Measurements from ENCODE around the gene SYCE1. TPM values are rescaled to one million over a fixed set of nuclear protein-coding genes. Genes with fewer than 3 reads are reported as not detected.

Gene SYCE1
- total and polyA plus RNA-seq, 2 donors (not counting 1 experiment from before 2014, with no cell fraction given): 0.42 TPM; not detected in 1

DNA sequence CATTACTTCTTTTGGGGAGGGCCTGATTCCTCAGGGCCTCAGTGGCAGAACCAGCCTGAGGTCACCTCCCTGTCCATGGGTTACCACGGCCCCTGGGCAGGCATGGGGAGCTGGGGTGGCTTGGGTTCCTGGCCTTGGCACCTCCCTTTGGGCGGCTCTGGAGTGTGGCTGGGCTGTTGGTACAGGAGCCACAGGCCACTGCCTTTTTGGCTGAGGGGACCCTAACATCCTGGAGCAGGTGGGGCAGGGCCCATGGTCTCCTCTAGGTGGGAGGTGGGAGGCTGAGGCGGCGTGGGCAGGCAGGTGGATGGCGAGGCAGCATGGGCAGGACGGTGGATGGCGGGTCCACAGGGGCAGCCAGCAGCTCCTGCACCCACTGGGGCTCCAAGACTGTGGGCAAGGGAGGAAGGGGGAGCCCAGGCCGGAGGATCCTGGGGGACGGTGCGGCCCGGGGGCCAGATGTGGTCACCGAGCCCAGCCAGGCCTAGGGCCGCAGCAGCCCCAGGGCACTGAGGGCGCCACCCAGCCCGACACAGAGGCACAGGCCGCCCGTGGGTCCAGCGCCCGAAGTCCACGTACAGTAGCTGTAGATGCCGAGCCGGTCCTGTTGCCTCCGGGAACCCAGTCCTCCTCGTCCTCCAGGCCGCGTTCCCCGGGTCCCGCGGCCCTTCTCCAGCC, 2.4 kb upstream of the SYCE1 start:
- ATAC-seq (ENCODE audit: low read depth): no peak
- Histone ChIP-seq H3K27ac (ENCODE audit: low read length in 2 of 2) (no peak overlapping the region), H3K79me2 (ENCODE audit: control insufficient read depth, insufficient read depth, low read length) (no peaks in the 10 kb centered on the region), H3K9me3 (ENCODE audit: control extremely low read depth in 1 of 3, control insufficient read depth in 2 of 3, insufficient read depth in 1 of 3, low read length in 2 of 3) (peaks cover under 1 to 39% (median 1%) of the 10 kb centered on the region in 3 donors), H4K20me1 (ENCODE audit: control insufficient read depth, insufficient read depth, low read length, poor library complexity, severe bottlenecking) (no peaks in the 10 kb centered on the region), H3K27me3 (replicated peaks in 1 of 4; ENCODE audit: control extremely low read depth in 1 of 4, control insufficient read depth in 3 of 4, insufficient read depth in 4 of 4, low read length in 3 of 4) (peaks cover 0 to 3% (median 2%) of the 10 kb centered on the region in 4 experiments), H2AFZ (ENCODE audit: insufficient read depth, low read depth, low read length, poor library complexity, severe bottlenecking) (no peak overlapping the region), H3K4me3 (ENCODE audit: control extremely low read depth in 1 of 5, extremely low read depth in 1 of 5, insufficient read depth in 1 of 5, low read depth in 2 of 5, low read length in 4 of 5) (no peak overlapping the region), H3K4me2 (replicated peaks; ENCODE audit: low read depth, low read length, poor library complexity, severe bottlenecking) (no peak overlapping the region), H3K9ac (ENCODE audit: low read length) (no peak overlapping the region), H3K36me3 (replicated peaks in 1 of 2; ENCODE audit: control extremely low read depth in 1 of 2, control insufficient read depth in 1 of 2, extremely low read depth in 1 of 2, insufficient read depth in 2 of 2, low read length in 1 of 2) (no peaks in the 10 kb centered on the region), H3K4me1 (ENCODE audit: control insufficient read depth in 2 of 2, insufficient read depth in 2 of 2, low read length in 2 of 2) (no peaks in the 10 kb centered on the region)
- Mint-ChIP-seq H3K4me3 (no peak overlapping the region), H3K27me3 (peaks cover 9% of the 10 kb centered on the region), H3K4me1 (no peaks in the 10 kb centered on the region), H3K9me3 (ENCODE audit: insufficient read depth) (no peaks in the 10 kb centered on the region), H3K27ac (no peak overlapping the region)
- intact Hi-C loops (cut with micrococcal nuclease): no loop called here
- ChIA-PET POLR2A (no interaction called here), CTCF (no interaction called here)
- TF ChIP-seq EZH2 (IDR thresholded peaks at IDR 0.05; ENCODE audit: borderline replicate concordance, insufficient read depth, low read depth, low read length, poor library complexity, severe bottlenecking): no peak
- TF ChIP-seq, protein P1, sequence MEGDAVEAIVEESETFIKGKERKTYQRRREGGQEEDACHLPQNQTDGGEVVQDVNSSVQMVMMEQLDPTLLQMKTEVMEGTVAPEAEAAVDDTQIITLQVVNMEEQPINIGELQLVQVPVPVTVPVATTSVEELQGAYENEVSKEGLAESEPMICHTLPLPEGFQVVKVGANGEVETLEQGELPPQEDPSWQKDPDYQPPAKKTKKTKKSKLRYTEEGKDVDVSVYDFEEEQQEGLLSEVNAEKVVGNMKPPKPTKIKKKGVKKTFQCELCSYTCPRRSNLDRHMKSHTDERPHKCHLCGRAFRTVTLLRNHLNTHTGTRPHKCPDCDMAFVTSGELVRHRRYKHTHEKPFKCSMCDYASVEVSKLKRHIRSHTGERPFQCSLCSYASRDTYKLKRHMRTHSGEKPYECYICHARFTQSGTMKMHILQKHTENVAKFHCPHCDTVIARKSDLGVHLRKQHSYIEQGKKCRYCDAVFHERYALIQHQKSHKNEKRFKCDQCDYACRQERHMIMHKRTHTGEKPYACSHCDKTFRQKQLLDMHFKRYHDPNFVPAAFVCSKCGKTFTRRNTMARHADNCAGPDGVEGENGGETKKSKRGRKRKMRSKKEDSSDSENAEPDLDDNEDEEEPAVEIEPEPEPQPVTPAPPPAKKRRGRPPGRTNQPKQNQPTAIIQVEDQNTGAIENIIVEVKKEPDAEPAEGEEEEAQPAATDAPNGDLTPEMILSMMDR (IDR thresholded peaks at IDR 0.05): no peak
- DNase-seq: no peak
- WGBS (ENCODE audit: insufficient coverage): 92% methylated on average over 24 of the region's 29 CpGs

DNA sequence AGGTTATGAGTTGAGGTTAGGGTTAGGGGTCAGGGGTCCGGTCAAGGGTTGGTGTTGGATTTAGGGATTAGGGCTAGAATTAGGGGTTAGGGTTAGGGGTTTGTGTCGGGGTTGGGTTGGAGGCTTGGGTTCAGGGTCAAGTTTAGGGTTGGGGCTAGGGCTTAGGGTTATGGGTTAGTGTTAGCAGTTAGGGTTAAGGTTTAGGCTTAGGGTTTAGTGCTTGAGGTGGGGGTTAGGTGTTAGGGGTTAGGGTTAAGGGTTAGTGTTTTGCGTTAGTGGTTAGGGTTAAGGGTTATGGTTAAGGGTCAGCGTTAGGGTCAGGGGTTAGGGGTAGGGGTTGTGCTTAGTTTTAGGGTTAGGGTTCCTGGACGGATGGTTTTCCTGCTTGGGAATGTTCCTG, 1.7 kb upstream of the SYCE1 start:
- DNase-seq (no peak), ATAC-seq (ENCODE audit: low read depth) (no peak)
- H3K27me3 Mint-ChIP-seq: peaks cover 9% of the 10 kb centered on the region
- H3K4me1 Mint-ChIP-seq: no peaks in the 10 kb centered on the region
- CTCF ChIA-PET: no interaction called here
- peaks cover 0 to 3% (median 2%) of the 10 kb centered on the region in 4 experiments for H3K27me3 ChIP-seq (replicated peaks in 1 of 4; ENCODE audit: control extremely low read depth in 1 of 4, control insufficient read depth in 3 of 4, insufficient read depth in 4 of 4, low read length in 3 of 4)
- no peaks in the 10 kb centered on the region for H3K36me3 ChIP-seq (replicated peaks in 1 of 2; ENCODE audit: control extremely low read depth in 1 of 2, control insufficient read depth in 1 of 2, extremely low read depth in 1 of 2, insufficient read depth in 2 of 2, low read length in 1 of 2)
- peaks cover 0 to 35% (median 1%) of the 10 kb centered on the region in 3 donors for H3K9me3 ChIP-seq (ENCODE audit: control extremely low read depth in 1 of 3, control insufficient read depth in 2 of 3, insufficient read depth in 1 of 3, low read length in 2 of 3)
- no peaks in the 10 kb centered on the region for H3K79me2 ChIP-seq (ENCODE audit: control insufficient read depth, insufficient read depth, low read length)
- H3K4me3 ChIP-seq (ENCODE audit: control extremely low read depth in 1 of 5, extremely low read depth in 1 of 5, insufficient read depth in 1 of 5, low read depth in 2 of 5, low read length in 4 of 5): no peak overlapping the region
- no peak overlapping the region for H3K27ac ChIP-seq (ENCODE audit: low read length in 2 of 2)
- H2AFZ ChIP-seq (ENCODE audit: insufficient read depth, low read depth, low read length, poor library complexity, severe bottlenecking): no peak overlapping the region
- no peak overlapping the region for H3K4me3 Mint-ChIP-seq
- POLR2A ChIA-PET: no interaction called here
- WGBS (ENCODE audit: insufficient coverage): 89% methylated on average over 3 of the region's 5 CpGs
- no peaks in the 10 kb centered on the region for H4K20me1 ChIP-seq (ENCODE audit: control insufficient read depth, insufficient read depth, low read length, poor library complexity, severe bottlenecking)
- no peak overlapping the region for H3K9ac ChIP-seq (ENCODE audit: low read length)
- no peaks in the 10 kb centered on the region for H3K4me1 ChIP-seq (ENCODE audit: control insufficient read depth in 2 of 2, insufficient read depth in 2 of 2, low read length in 2 of 2)
- no peak overlapping the region for H3K27ac Mint-ChIP-seq
- TF ChIP-seq EZH2 (IDR thresholded peaks at IDR 0.05; ENCODE audit: borderline replicate concordance, insufficient read depth, low read depth, low read length, poor library complexity, severe bottlenecking): no peak
- TF ChIP-seq, protein P1 (IDR thresholded peaks at IDR 0.05): no peak
- H3K4me2 ChIP-seq (replicated peaks; ENCODE audit: low read depth, low read length, poor library complexity, severe bottlenecking): no peak overlapping the region
- H3K9me3 Mint-ChIP-seq (ENCODE audit: insufficient read depth): no peaks in the 10 kb centered on the region
- intact Hi-C loops (cut with micrococcal nuclease): no loop called here

All from B cell (primary cell).